Measurements from ENCODE around the gene DAPK1.

- TF ChIP-seq CTCF (conservative IDR thresholded peaks at IDR 0.05 in 1 of 2, IDR thresholded peaks at IDR 0.05 in 1 of 2; ENCODE audit: extremely low read depth in 1 of 2, insufficient read depth in 1 of 2, low read depth in 1 of 2, low read length in 2 of 2) (no peak), EZH2 (IDR thresholded peaks at IDR 0.05; ENCODE audit: borderline replicate concordance, low read length) (no peak)
These were observed 29.7 kb downstream of the DAPK1 start for GRCh38 chr9:87527211-87527916.
